ENCODE measurements around the gene GINS2. TPM values are rescaled to one million over a fixed set of nuclear protein-coding genes. Genes with fewer than 3 reads are reported as not detected.

GINS2 gene
- total RNA-seq, 1 experiment from 2014 or later: 38.0 TPM

DNA sequence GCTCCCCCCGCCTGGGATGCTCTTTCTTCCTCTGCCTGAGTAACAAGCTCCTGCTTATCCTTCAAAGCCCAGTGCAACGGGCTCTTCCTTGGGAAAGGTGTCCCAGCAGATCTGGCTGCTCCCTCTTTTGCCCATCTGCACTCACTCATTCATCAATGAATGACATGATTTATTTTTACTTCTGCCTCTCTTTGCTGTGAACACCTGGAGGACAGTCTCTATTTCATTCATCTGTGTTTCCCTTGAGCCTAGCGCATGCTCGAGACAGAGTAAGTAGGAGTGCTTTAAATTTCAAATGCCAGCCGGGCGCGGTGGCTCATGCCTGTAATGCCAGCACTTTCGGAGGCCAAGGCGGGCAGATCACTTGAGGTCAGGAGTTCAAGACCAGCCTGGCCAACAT lies 22.0 kb upstream of the GINS2 start:
- CTCF ChIA-PET: interaction anchor here (0.8 to 2.9 kb wide), 4 partner anchors 7 to 291 kb away, joined by 3 to 14 read pairs (median 4); no protein-coding TSS in a partner anchor
- POLR2A ChIA-PET: interaction anchor here (0.7 kb wide), 1 partner anchor 12 kb away, joined by 5 read pairs; no protein-coding TSS in a partner anchor

DNA sequence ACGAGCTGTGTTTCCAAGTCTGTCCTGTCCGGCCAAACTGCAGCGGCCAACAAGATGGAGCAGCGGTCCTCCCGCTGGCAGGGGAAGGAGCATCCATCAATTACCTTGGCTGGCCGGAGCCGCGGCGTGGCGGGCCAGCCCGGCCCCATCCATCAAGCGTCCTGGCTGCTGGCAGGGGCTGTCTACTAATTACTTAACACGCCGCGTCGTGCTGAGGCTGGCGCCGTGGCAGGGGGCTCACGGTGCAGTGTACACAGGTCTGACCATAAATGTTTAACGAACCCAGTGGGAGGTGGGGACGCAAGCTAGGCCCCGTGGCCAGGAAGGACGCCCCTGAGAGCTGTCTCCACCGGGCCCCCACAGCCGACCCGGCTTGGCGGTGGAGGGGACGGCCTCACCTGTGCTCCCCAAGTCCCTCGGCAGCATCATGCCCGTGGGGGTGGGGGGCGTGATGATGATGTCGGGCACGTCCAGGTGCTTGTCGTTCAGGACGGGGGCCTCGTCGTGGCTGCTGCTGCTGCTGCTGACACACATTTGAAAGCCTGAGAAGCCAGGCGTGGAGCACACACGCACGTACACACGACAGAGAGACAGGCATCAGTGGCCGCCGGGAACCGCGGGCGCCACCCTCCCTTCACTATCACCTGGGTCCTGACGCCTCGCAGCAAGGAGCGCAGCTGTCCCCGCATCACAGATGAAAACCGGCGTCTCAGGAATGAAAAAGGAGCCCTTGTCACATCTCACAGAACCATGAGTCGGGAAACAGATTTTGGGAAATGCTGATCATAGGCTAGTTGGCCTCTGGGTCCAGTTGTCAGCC lies 21.2 kb upstream of the GINS2 start:
- ATAC-seq: no peak
- DNase-seq (ENCODE audit: low spot score): no peak
- Mint-ChIP-seq H3K27ac (no peak overlapping the region), H3K4me3 (no peak overlapping the region), H3K27me3 (ENCODE audit: low read depth) (peaks cover 8% of the 10 kb centered on the region), H3K9me3 (peaks cover 11% of the 10 kb centered on the region), H3K4me1 (peaks cover 5% of the 10 kb centered on the region), H3K36me3 (peaks cover 14% of the 10 kb centered on the region)
- ChIA-PET POLR2A (no interaction called here), CTCF (interaction anchor here (1.0 to 2.9 kb wide), 5 partner anchors 8 to 290 kb away, joined by 3 to 14 read pairs (median 3); no protein-coding TSS in a partner anchor)
- TF ChIP-seq GTF2I (CRISPR knock-in tag; conservative IDR thresholded peaks at IDR 0.05): no peak
- no peak for TF ChIP-seq PRRX2 (CRISPR knock-in tag; IDR thresholded peaks at IDR 0.05)
- TF ChIP-seq MXD4 (CRISPR knock-in tag; IDR thresholded peaks at IDR 0.05; ENCODE audit: borderline replicate concordance): no peak
- no peak for TF ChIP-seq ZNF263 (CRISPR knock-in tag; IDR thresholded peaks at IDR 0.05; ENCODE audit: low read depth)
- no peak for TF ChIP-seq JUN (CRISPR knock-in tag; IDR thresholded peaks at IDR 0.05)
- TF ChIP-seq, protein P1, sequence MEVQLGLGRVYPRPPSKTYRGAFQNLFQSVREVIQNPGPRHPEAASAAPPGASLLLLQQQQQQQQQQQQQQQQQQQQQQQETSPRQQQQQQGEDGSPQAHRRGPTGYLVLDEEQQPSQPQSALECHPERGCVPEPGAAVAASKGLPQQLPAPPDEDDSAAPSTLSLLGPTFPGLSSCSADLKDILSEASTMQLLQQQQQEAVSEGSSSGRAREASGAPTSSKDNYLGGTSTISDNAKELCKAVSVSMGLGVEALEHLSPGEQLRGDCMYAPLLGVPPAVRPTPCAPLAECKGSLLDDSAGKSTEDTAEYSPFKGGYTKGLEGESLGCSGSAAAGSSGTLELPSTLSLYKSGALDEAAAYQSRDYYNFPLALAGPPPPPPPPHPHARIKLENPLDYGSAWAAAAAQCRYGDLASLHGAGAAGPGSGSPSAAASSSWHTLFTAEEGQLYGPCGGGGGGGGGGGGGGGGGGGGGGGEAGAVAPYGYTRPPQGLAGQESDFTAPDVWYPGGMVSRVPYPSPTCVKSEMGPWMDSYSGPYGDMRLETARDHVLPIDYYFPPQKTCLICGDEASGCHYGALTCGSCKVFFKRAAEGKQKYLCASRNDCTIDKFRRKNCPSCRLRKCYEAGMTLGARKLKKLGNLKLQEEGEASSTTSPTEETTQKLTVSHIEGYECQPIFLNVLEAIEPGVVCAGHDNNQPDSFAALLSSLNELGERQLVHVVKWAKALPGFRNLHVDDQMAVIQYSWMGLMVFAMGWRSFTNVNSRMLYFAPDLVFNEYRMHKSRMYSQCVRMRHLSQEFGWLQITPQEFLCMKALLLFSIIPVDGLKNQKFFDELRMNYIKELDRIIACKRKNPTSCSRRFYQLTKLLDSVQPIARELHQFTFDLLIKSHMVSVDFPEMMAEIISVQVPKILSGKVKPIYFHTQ (CRISPR knock-in tag; IDR thresholded peaks at IDR 0.05): no peak
- TF ChIP-seq TEAD1 (CRISPR knock-in tag; IDR thresholded peaks at IDR 0.05): no peak
- TF ChIP-seq SOX15 (CRISPR knock-in tag; IDR thresholded peaks at IDR 0.05): no peak
- no peak for TF ChIP-seq ZNF138 (CRISPR knock-in tag; conservative IDR thresholded peaks at IDR 0.05)
- TF ChIP-seq, protein P2, sequence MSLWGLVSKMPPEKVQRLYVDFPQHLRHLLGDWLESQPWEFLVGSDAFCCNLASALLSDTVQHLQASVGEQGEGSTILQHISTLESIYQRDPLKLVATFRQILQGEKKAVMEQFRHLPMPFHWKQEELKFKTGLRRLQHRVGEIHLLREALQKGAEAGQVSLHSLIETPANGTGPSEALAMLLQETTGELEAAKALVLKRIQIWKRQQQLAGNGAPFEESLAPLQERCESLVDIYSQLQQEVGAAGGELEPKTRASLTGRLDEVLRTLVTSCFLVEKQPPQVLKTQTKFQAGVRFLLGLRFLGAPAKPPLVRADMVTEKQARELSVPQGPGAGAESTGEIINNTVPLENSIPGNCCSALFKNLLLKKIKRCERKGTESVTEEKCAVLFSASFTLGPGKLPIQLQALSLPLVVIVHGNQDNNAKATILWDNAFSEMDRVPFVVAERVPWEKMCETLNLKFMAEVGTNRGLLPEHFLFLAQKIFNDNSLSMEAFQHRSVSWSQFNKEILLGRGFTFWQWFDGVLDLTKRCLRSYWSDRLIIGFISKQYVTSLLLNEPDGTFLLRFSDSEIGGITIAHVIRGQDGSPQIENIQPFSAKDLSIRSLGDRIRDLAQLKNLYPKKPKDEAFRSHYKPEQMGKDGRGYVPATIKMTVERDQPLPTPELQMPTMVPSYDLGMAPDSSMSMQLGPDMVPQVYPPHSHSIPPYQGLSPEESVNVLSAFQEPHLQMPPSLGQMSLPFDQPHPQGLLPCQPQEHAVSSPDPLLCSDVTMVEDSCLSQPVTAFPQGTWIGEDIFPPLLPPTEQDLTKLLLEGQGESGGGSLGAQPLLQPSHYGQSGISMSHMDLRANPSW (CRISPR knock-in tag; conservative IDR thresholded peaks at IDR 0.05; ENCODE audit: low read depth): no peak

More for the DNA sequence above, 22.0 kb upstream of the GINS2 start:
- TF ChIP-seq HMGA2 (CRISPR knock-in tag; IDR thresholded peaks at IDR 0.05) (no peak), ZNF263 (CRISPR knock-in tag; IDR thresholded peaks at IDR 0.05; ENCODE audit: low read depth) (no peak), NR3C1 (CRISPR knock-in tag; conservative IDR thresholded peaks at IDR 0.05; ENCODE audit: low read depth) (no peak), NR1H2 (CRISPR knock-in tag; IDR thresholded peaks at IDR 0.05) (no peak), SMAD4 (CRISPR knock-in tag; IDR thresholded peaks at IDR 0.05) (no peak), NFATC4 (CRISPR knock-in tag; IDR thresholded peaks at IDR 0.05) (no peak), NFYB (CRISPR knock-in tag; conservative IDR thresholded peaks at IDR 0.05; ENCODE audit: low read depth) (no peak), RORB (CRISPR knock-in tag; IDR thresholded peaks at IDR 0.05) (no peak), SOX15 (CRISPR knock-in tag; IDR thresholded peaks at IDR 0.05) (no peak), SMAD3 (CRISPR knock-in tag; IDR thresholded peaks at IDR 0.05; ENCODE audit: borderline replicate concordance) (no peak), ZBTB21 (CRISPR knock-in tag; IDR thresholded peaks at IDR 0.05; ENCODE audit: borderline replicate concordance) (no peak), GTF2I (CRISPR knock-in tag; conservative IDR thresholded peaks at IDR 0.05) (no peak)
- TF ChIP-seq, protein P3, sequence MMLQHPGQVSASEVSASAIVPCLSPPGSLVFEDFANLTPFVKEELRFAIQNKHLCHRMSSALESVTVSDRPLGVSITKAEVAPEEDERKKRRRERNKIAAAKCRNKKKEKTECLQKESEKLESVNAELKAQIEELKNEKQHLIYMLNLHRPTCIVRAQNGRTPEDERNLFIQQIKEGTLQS (CRISPR knock-in tag; conservative IDR thresholded peaks at IDR 0.05): no peak
- TF ChIP-seq, protein P4, sequence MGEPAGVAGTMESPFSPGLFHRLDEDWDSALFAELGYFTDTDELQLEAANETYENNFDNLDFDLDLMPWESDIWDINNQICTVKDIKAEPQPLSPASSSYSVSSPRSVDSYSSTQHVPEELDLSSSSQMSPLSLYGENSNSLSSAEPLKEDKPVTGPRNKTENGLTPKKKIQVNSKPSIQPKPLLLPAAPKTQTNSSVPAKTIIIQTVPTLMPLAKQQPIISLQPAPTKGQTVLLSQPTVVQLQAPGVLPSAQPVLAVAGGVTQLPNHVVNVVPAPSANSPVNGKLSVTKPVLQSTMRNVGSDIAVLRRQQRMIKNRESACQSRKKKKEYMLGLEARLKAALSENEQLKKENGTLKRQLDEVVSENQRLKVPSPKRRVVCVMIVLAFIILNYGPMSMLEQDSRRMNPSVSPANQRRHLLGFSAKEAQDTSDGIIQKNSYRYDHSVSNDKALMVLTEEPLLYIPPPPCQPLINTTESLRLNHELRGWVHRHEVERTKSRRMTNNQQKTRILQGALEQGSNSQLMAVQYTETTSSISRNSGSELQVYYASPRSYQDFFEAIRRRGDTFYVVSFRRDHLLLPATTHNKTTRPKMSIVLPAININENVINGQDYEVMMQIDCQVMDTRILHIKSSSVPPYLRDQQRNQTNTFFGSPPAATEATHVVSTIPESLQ (CRISPR knock-in tag; IDR thresholded peaks at IDR 0.05): no peak
- TF ChIP-seq, protein P5, sequence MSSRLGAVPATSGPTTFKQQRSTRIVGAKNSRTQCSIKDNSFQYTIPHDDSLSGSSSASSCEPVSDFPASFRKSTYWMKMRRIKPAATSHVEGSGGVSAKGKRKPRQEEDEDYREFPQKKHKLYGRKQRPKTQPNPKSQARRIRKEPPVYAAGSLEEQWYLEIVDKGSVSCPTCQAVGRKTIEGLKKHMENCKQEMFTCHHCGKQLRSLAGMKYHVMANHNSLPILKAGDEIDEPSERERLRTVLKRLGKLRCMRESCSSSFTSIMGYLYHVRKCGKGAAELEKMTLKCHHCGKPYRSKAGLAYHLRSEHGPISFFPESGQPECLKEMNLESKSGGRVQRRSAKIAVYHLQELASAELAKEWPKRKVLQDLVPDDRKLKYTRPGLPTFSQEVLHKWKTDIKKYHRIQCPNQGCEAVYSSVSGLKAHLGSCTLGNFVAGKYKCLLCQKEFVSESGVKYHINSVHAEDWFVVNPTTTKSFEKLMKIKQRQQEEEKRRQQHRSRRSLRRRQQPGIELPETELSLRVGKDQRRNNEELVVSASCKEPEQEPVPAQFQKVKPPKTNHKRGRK (CRISPR knock-in tag; IDR thresholded peaks at IDR 0.05; ENCODE audit: borderline replicate concordance): no peak
- TF ChIP-seq, protein P2 (CRISPR knock-in tag; conservative IDR thresholded peaks at IDR 0.05; ENCODE audit: low read depth): no peak
- Mint-ChIP-seq H3K27me3 (ENCODE audit: low read depth) (peaks cover 15% of the 10 kb centered on the region), H3K36me3 (peaks cover 14% of the 10 kb centered on the region), H3K4me3 (no peak overlapping the region), H3K4me1 (peaks cover 13% of the 10 kb centered on the region), H3K9me3 (peaks cover 11% of the 10 kb centered on the region), H3K27ac (no peak overlapping the region)
- DNase-seq (ENCODE audit: low spot score) (no peak), ATAC-seq (no peak)
